Right ventricle myocardium inferior (tissue), 1 donor: Measurements from ENCODE around the gene COA1. TPM values are rescaled to one million over a fixed set of nuclear protein-coding genes. Genes with fewer than 3 reads are reported as not detected.

Experiments used
- ATAC-seq: fragments of 200-7000 bp; cut with Tn5 transposase; one replicate; pipeline ENCODE4 v1.9.1; 2020; ENCODE audit warnings: mild to moderate bottlenecking, moderate library complexity
- DNase-seq: peaks from one replicate; pipeline ENCODE4 v3.0.0; 2021; ENCODE audit errors: missing footprints
- intact Hi-C: fragments of 100-400 bp; cut with DNase I; formaldehyde crosslinking; loops from one replicate; pipeline ENCODE4 v1.11.0; 2022
- total RNA-seq: library from RNA; stranded (reverse); fragmentation: NEBNext Ultra II Directional; extraction: Animal tissue kit (Norgen Biotek cat#: 25700); gene quantifications from one replicate; pipeline ENCODE4 v1.2.1, GENCODE V29; 2021
- donor health status: DM: no; HTN: yes; CAD: no; lungs with severe emphysema.

COA1 gene
- total RNA-seq, 1 donor from 2014 or later = 66.7 TPM

GRCh38 chr7:43760861-43761260, 31.5 kb upstream of the COA1 start:
- ATAC-seq (no peak), DNase-seq (no peak)
- intact Hi-C loops = no loop called here

- intact Hi-C loops = no loop called here
- ATAC-seq = peak; percentile 72
- DNase-seq = no peak
Observed at GRCh38 chr7:43758822-43759683, 29.7 kb upstream of the COA1 start.

GRCh38 chr7:43758029-43758821, 28.9 kb upstream of the COA1 start, which contains the start of gene BLVRA:
Gene BLVRA, plus strand, starts transcription at chr7:43758680. Its CDS starts 12,479 bp downstream, at chr7:43771159.
- intact Hi-C loops = no loop called here
- ATAC-seq = peak; percentile 86
- peak; percentile 87 for DNase-seq

GRCh38 chr7:43757073-43757720, 27.9 kb upstream of the COA1 start:
- intact Hi-C loops = no loop called here
- ATAC-seq (no peak), DNase-seq (no peak)

GRCh38 chr7:43756368-43757072, 27.2 kb upstream of the COA1 start:
- DNase-seq (no peak), ATAC-seq (peak; percentile 30)
- intact Hi-C loops = no loop called here

GRCh38 chr7:43754596-43754995, 25.3 kb upstream of the COA1 start:
- intact Hi-C loops = no loop called here
- DNase-seq (no peak), ATAC-seq (no peak)

- no peak for ATAC-seq
- no peak for DNase-seq
- intact Hi-C loops = no loop called here
Observed at GRCh38 chr7:43753843-43754242, 24.5 kb upstream of the COA1 start.

GRCh38 chr7:43753271-43753810, 24.0 kb upstream of the COA1 start:
- no peak for DNase-seq
- intact Hi-C loops = no loop called here
- ATAC-seq = no peak

GRCh38 chr7:43752411-43752810, 23.1 kb upstream of the COA1 start:
- DNase-seq = no peak
- intact Hi-C loops = no loop called here
- ATAC-seq = no peak

GRCh38 chr7:43750016-43750887, 20.9 kb upstream of the COA1 start:
- ATAC-seq (peak; percentile 45), DNase-seq (no peak)
- intact Hi-C loops = no loop called here

- intact Hi-C loops = no loop called here
- no peak for DNase-seq
Observed at GRCh38 chr7:43749383-43749940, 20.1 kb upstream of the COA1 start.

GRCh38 chr7:43747328-43748105, 18.2 kb upstream of the COA1 start:
- intact Hi-C loops = no loop called here
- DNase-seq (no peak), ATAC-seq (no peak)

More at GRCh38 chr7:43749383-43749940, 20.1 kb upstream of the COA1 start:
- ATAC-seq = no peak

- intact Hi-C loops = no loop called here
- ATAC-seq = no peak
- no peak for DNase-seq
Observed at GRCh38 chr7:43742692-43743091, 13.4 kb upstream of the COA1 start.

GRCh38 chr7:43737467-43738127, 8.3 kb upstream of the COA1 start:
- DNase-seq (no peak), ATAC-seq (no peak)
- intact Hi-C loops = no loop called here

GRCh38 chr7:43735802-43736603, 6.7 kb upstream of the COA1 start:
- intact Hi-C loops = no loop called here
- DNase-seq = no peak
- no peak for ATAC-seq
